ENCODE results near the gene DNAH6. TPM values are rescaled to one million over a fixed set of nuclear protein-coding genes. Genes with fewer than 3 reads are reported as not detected.

The DNAH6 gene
- total RNA-seq, 1 donor from 2014 or later, result not detected

- Histone ChIP-seq H3K27me3 (no peaks in the 10 kb centered on the region), H3K4me1 (peaks cover 3 to 4% of the 10 kb centered on the region in 2 donors), H3K4me3 (peak overlapping the region; percentile 37 to 68), H3K27ac (no peak overlapping the region), H3K36me3 (no peaks in the 10 kb centered on the region), H3K9me3 (no peaks in the 10 kb centered on the region)
- intact Hi-C loops (cut with DNase I), result loop anchor here (2.0 kb wide), 1 partner anchor 57 kb away; the partner anchor contains the start of gene SUCLG1
- TF ChIP-seq CTCF (IDR thresholded peaks at IDR 0.05), result no peak
- no peak for DNase-seq (ENCODE audit: low spot score in 2 of 2)
Measured at GRCh38 chr2:84515788-84516187, 510 bp upstream of the DNAH6 start.

GRCh38 chr2:84519332-84519957 is 3.1 kb downstream of the DNAH6 start:
- H3K27ac ChIP-seq, result no peak overlapping the region
- no peak overlapping the region for H3K4me3 ChIP-seq
- no peak for TF ChIP-seq CTCF (IDR thresholded peaks at IDR 0.05)
- intact Hi-C loops (cut with DNase I), result no loop called here
- H3K27me3 ChIP-seq, result no peaks in the 10 kb centered on the region
- H3K9me3 ChIP-seq, result no peaks in the 10 kb centered on the region
- no peak for DNase-seq (ENCODE audit: low spot score in 2 of 2)
- peaks cover 3 to 4% of the 10 kb centered on the region in 2 donors for H3K4me1 ChIP-seq
- no peaks in the 10 kb centered on the region for H3K36me3 ChIP-seq

- H3K4me3 ChIP-seq, result no peak overlapping the region
- TF ChIP-seq CTCF (IDR thresholded peaks at IDR 0.05), result no peak
- no peaks in the 10 kb centered on the region for H3K27me3 ChIP-seq
- H3K9me3 ChIP-seq, result no peaks in the 10 kb centered on the region
- intact Hi-C loops (cut with DNase I), result no loop called here
- DNase-seq (ENCODE audit: low spot score in 2 of 2), result no peak
- H3K4me1 ChIP-seq, result no peaks in the 10 kb centered on the region
- no peaks in the 10 kb centered on the region for H3K36me3 ChIP-seq
- H3K27ac ChIP-seq, result no peak overlapping the region
Measured at GRCh38 chr2:84526562-84526961, 10.3 kb downstream of the DNAH6 start.

GRCh38 chr2:84527137-84528129 is 11.1 kb downstream of the DNAH6 start:
- H3K9me3 ChIP-seq, result no peaks in the 10 kb centered on the region
- no peak for TF ChIP-seq CTCF (IDR thresholded peaks at IDR 0.05)
- no peaks in the 10 kb centered on the region for H3K4me1 ChIP-seq
- DNase-seq (ENCODE audit: low spot score in 2 of 2), result no peak
- no peak overlapping the region for H3K4me3 ChIP-seq
- intact Hi-C loops (cut with DNase I), result no loop called here
- H3K27ac ChIP-seq, result no peak overlapping the region
- H3K36me3 ChIP-seq, result no peaks in the 10 kb centered on the region
- H3K27me3 ChIP-seq, result no peaks in the 10 kb centered on the region

- H3K36me3 ChIP-seq, result no peaks in the 10 kb centered on the region
- DNase-seq (ENCODE audit: low spot score in 2 of 2), result no peak
- TF ChIP-seq CTCF (IDR thresholded peaks at IDR 0.05), result no peak
- no peaks in the 10 kb centered on the region for H3K27me3 ChIP-seq
- no peaks in the 10 kb centered on the region for H3K4me1 ChIP-seq
- H3K4me3 ChIP-seq, result no peak overlapping the region
- no peak overlapping the region for H3K27ac ChIP-seq
- intact Hi-C loops (cut with DNase I), result no loop called here
- no peaks in the 10 kb centered on the region for H3K9me3 ChIP-seq
Measured at GRCh38 chr2:84532291-84532690, 16.0 kb downstream of the DNAH6 start.

All from ascending aorta (tissue), 2 donors.